Measurements from ENCODE around the gene DCT.

DNA sequence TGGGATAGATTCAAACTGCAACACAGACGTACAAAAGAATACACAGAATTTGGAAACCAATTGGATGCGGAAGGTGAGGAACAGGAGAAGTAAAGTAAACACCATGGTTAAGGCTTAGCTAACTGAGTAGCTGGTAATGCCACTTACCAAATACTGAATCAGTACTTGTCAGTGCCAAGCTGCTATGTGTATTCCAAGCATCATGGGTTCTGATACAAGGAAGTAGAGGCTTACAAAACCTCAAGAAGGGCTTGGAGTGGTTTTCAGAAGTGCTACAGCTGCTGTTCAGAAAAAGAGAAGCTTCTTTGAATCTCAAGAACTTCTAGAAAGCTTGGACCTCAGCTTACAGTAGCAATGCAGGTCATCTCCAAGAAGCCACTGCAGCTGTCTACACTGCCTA lies 35.9 kb upstream of the DCT start:
- TF ChIP-seq GATA2 (IDR thresholded peaks at IDR 0.05; ENCODE audit: low read depth, low read length) (no peak), GATA3 (IDR thresholded peaks at IDR 0.05; ENCODE audit: low read depth, low read length) (no peak)
